Measurements from ENCODE around the gene NFE2L1.

GRCh38 chr17:48058393-48059124, 10.4 kb downstream of the NFE2L1 start:
- TF ChIP-seq CTCF (conservative IDR thresholded peaks at IDR 0.05 in 1 of 2, IDR thresholded peaks at IDR 0.05 in 1 of 2; ENCODE audit: extremely low read depth in 1 of 2, insufficient read depth in 1 of 2, low read depth in 1 of 2, low read length in 2 of 2) (no peak), EZH2 (IDR thresholded peaks at IDR 0.05; ENCODE audit: borderline replicate concordance, low read length) (no peak)
